Measurements from ENCODE around the gene MVB12A. TPM values are rescaled to one million over a fixed set of nuclear protein-coding genes. Genes with fewer than 3 reads are reported as not detected.

Gene MVB12A
- total and polyA plus RNA-seq, 2 of the 8 experiments (the other 6 are each of a cell fraction or from before 2014, with no cell fraction given), result 37.9 to 76.6 TPM

- no peak overlapping the region for H2AK5ac ChIP-seq (ENCODE audit: low read depth, low read length)
- no peak overlapping the region for H3K14ac ChIP-seq (ENCODE audit: insufficient read length)
- H3K4me3 ChIP-seq (ENCODE audit: extremely low read depth in 1 of 4, insufficient read depth in 2 of 4, low read depth in 3 of 4, low read length in 4 of 4), result no peak overlapping the region
- no peaks in the 10 kb centered on the region for H3K79me1 ChIP-seq (ENCODE audit: low read depth, low read length)
- peaks cover 0 to 4% (median under 1%) of the 10 kb centered on the region in 4 experiments; a peak in 5 of 7 replicates for H3K4me1 ChIP-seq (replicated peaks in 1 of 4; ENCODE audit: control insufficient read depth in 3 of 4, insufficient read depth in 4 of 4, low read length in 3 of 4)
- no peaks in the 10 kb centered on the region; a peak in 1 of 7 replicates for H3K27me3 ChIP-seq (replicated peaks in 1 of 4; ENCODE audit: control insufficient read depth in 3 of 4, extremely low read depth in 1 of 4, insufficient read depth in 3 of 4, low read length in 3 of 4)
- H3K23ac ChIP-seq (ENCODE audit: insufficient read length), result no peak overlapping the region
- FAIRE-seq (no peak), DNase-seq (ENCODE audit: low read depth in 1 of 2, low spot score in 2 of 2) (no peak)
- no peak overlapping the region for H4K5ac ChIP-seq (ENCODE audit: insufficient read length, low read depth, low read length)
- no peaks in the 10 kb centered on the region; the same call in 1 of the 2 replicates for H3K23me2 ChIP-seq (ENCODE audit: low read depth, low read length)
- ChIA-PET CTCF (ENCODE audit: partially characterized antibody) (interaction anchor here (0.7 to 6.4 kb wide), 8 partner anchors 10 to 346 kb away, joined by 3 to 40 read pairs (median 3); no protein-coding TSS in a partner anchor), POLR2A (ENCODE audit: partially characterized antibody) (interaction anchor here (0.6 to 1.5 kb wide), 7 partner anchors 10 to 436 kb away, joined by 3 to 6 read pairs (median 3); partner anchors contain the start of genes JAK3 and MVB12A)
- H3K56ac ChIP-seq (replicated peaks; ENCODE audit: insufficient read length, low read depth, low read length), result no peak overlapping the region
- H3K18ac ChIP-seq (ENCODE audit: extremely low read depth, low read length), result no peak overlapping the region
- H4K91ac ChIP-seq (replicated peaks; ENCODE audit: insufficient read length, low read length), result no peak overlapping the region
- H3K9me3 ChIP-seq (ENCODE audit: insufficient read depth in 2 of 2, low read depth in 1 of 2, low read length in 1 of 2), result no peaks in the 10 kb centered on the region
- H3K36me3 ChIP-seq (ENCODE audit: control insufficient read depth in 2 of 4, insufficient read depth in 4 of 4, low read length in 3 of 4), result no peaks in the 10 kb centered on the region
- H3K9ac ChIP-seq (replicated peaks in 1 of 4; ENCODE audit: extremely low read depth in 1 of 4, low read depth in 3 of 4, low read length in 3 of 4), result no peak overlapping the region
- no peak overlapping the region for H4K8ac ChIP-seq (ENCODE audit: extremely low read depth, insufficient read depth, low read length)
- no peak overlapping the region for H2BK120ac ChIP-seq (replicated peaks; ENCODE audit: low read depth, low read length)
- no peak overlapping the region for H2AFZ ChIP-seq (ENCODE audit: low read length)
- H3K79me2 ChIP-seq (ENCODE audit: control insufficient read depth in 1 of 2, insufficient read depth in 2 of 2, low read length in 2 of 2), result no peaks in the 10 kb centered on the region
- no peak overlapping the region for H2BK5ac ChIP-seq (ENCODE audit: low read depth, low read length)
- H3K27ac ChIP-seq (ENCODE audit: low read depth, low read length), result no peak overlapping the region
- WGBS, 2 experiments (ENCODE audit: extremely low coverage in 1 of 2, insufficient coverage in 1 of 2, insufficient read length in 1 of 2, insufficient replicate concordance in 2 of 2, low coverage in 1 of 2, low lambda C conversion rate in 2 of 2, missing lambda C conversion rate in 1 of 2), result 85% methylated on average over 17 of the region's 17 CpGs; no CpG with 5 or more reads in 1 of the 2 experiments
- no peak overlapping the region for H2BK12ac ChIP-seq (ENCODE audit: low read depth, low read length)
- H2BK20ac ChIP-seq (ENCODE audit: low read length), result no peak overlapping the region
- H2BK15ac ChIP-seq (ENCODE audit: low read length), result no peak overlapping the region
- no peak overlapping the region for H3K4me2 ChIP-seq (ENCODE audit: insufficient read depth in 1 of 2, low read depth in 2 of 2, low read length in 2 of 2)
- TF ChIP-seq RFX5 (IDR thresholded peaks at IDR 0.05; ENCODE audit: borderline replicate concordance, low read depth, low read length) (no peak), POLR2A (IDR thresholded peaks at IDR 0.05; ENCODE audit: control extremely low read depth in 1 of 2, low read depth in 2 of 2, low read length in 2 of 2) (no peak), GTF2F1 (IDR thresholded peaks at IDR 0.05; ENCODE audit: borderline replicate concordance, low read depth, low read length) (no peak), KDM5A (IDR thresholded peaks at IDR 0.05; ENCODE audit: low read length) (no peak), RNF2 (IDR thresholded peaks at IDR 0.05; ENCODE audit: borderline replicate concordance, low read depth, low read length, missing control alignments, poor library complexity, severe bottlenecking) (no peak), FOSL1 (IDR thresholded peaks at IDR 0.05; ENCODE audit: insufficient read depth, low read depth, low read length) (no peak), CBX5 (IDR thresholded peaks at IDR 0.05; ENCODE audit: low read depth, low read length) (no peak)
- TF ChIP-seq, protein P1, sequence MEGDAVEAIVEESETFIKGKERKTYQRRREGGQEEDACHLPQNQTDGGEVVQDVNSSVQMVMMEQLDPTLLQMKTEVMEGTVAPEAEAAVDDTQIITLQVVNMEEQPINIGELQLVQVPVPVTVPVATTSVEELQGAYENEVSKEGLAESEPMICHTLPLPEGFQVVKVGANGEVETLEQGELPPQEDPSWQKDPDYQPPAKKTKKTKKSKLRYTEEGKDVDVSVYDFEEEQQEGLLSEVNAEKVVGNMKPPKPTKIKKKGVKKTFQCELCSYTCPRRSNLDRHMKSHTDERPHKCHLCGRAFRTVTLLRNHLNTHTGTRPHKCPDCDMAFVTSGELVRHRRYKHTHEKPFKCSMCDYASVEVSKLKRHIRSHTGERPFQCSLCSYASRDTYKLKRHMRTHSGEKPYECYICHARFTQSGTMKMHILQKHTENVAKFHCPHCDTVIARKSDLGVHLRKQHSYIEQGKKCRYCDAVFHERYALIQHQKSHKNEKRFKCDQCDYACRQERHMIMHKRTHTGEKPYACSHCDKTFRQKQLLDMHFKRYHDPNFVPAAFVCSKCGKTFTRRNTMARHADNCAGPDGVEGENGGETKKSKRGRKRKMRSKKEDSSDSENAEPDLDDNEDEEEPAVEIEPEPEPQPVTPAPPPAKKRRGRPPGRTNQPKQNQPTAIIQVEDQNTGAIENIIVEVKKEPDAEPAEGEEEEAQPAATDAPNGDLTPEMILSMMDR (IDR thresholded peaks at IDR 0.05; ENCODE audit: control extremely low read depth in 1 of 3, insufficient read depth in 1 of 3, low read depth in 1 of 3, low read length in 3 of 3), result no peak
- no peak overlapping the region for H3K4ac ChIP-seq (replicated peaks; ENCODE audit: insufficient read length, low read depth, low read length)
- no peaks in the 10 kb centered on the region for H4K20me1 ChIP-seq (replicated peaks in 1 of 2; ENCODE audit: control insufficient read depth in 1 of 2, insufficient read depth in 2 of 2, low read length in 2 of 2)
Observed at GRCh38 chr19:17429641-17430113, 9.8 kb downstream of the MVB12A start.
